MM.1S (cell line): ENCODE measurements around the gene MYCBP.

Experiments
- CTCF ChIP-seq: fragments of 300-600 bp; sonication (generic); IDR thresholded peaks from 2 replicates; pipeline ENCODE4 v1.5.1; 2016; ENCODE audit warnings: antibody characterized with exemption, low read length, mixed read lengths
- EZH2phosphoT487 ChIP-seq: fragments of 300-600 bp; sonication (generic); IDR thresholded peaks from 2 replicates; pipeline ENCODE4 v1.6.1; 2018; ENCODE audit warnings: antibody characterized with exemption, low read length

GRCh38 chr1:38918568-38918967 lies 45.4 kb upstream of the MYCBP start:
- TF ChIP-seq CTCF (no peak), EZH2phosphoT487 (no peak)
